ENCODE data around the gene STAG2. TPM values are rescaled to one million over a fixed set of nuclear protein-coding genes. Genes with fewer than 3 reads are reported as not detected.
"Not testable (repeated sequence)": the region's sequence is repeated elsewhere in the genome, so short reads cannot be mapped to it uniquely, and the experiment has no call there.

Gene STAG2
- total RNA-seq, 1 donor from 2014 or later = 90.8 TPM

DNA sequence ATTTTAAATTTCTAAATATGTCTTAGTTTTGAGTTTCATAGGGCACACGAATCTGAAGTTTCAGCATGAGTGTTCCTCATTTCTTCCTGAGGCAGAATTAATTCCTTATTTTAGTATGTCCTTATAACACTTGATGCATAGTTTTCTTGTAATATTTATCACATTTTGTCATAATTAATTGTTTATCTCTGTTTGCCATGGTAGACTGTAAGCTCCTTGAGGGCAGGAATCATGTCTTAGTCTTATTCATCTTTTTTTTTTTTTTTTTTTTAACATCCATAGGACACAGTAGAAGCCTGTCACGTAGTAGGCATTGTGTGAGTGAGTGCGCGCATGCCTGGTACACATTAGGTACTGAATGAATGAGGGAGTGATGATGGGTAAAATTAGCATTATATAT, 131.7 kb downstream of the STAG2 start:
- peaks cover 3% of the 10 kb centered on the region for H3K36me3 ChIP-seq (ENCODE audit: control insufficient read depth, insufficient read depth, low read length)
- DNase-seq (ENCODE audit: low read depth) = no peak
- FAIRE-seq = no peak
- no peak for TF ChIP-seq CTCF (IDR thresholded peaks at IDR 0.05; ENCODE audit: insufficient read depth, low read length, severe bottlenecking)
- no peak overlapping the region for H3K4me3 ChIP-seq (ENCODE audit: low read depth, low read length)
- H3K27me3 ChIP-seq (ENCODE audit: control insufficient read depth, insufficient read depth, low read length) = no peaks in the 10 kb centered on the region

DNA sequence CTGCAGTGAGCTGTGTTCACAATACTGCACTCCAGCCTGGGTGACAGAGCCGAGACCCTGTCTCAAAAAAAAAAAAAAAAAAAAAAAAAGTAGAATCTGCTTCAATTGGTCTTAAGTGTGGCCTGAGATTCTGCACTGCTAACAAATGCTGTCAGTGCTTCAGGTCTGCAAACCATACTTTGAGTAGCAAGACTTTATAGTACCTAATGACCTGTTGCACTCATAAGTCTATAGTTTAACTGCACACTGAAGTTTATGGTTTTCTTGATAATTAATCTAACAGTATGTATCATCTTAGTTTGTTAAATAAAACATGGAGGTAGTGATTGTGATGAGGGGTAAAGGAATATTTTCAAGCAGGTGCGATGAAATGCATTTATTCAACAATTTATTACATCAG, 135.6 kb downstream of the STAG2 start:
- H3K4me3 ChIP-seq (ENCODE audit: low read depth, low read length) = no peak overlapping the region
- DNase-seq (ENCODE audit: low read depth) (no peak), FAIRE-seq (no peak)
- no peak for TF ChIP-seq CTCF (IDR thresholded peaks at IDR 0.05; ENCODE audit: insufficient read depth, low read length, severe bottlenecking)
- no peaks in the 10 kb centered on the region for H3K27me3 ChIP-seq (ENCODE audit: control insufficient read depth, insufficient read depth, low read length)
- no peaks in the 10 kb centered on the region for H3K36me3 ChIP-seq (ENCODE audit: control insufficient read depth, insufficient read depth, low read length)

- DNase-seq (ENCODE audit: low read depth) (peak; percentile 35), FAIRE-seq (no peak)
- TF ChIP-seq CTCF (IDR thresholded peaks at IDR 0.05; ENCODE audit: insufficient read depth, low read length, severe bottlenecking) = peak; percentile 6
- Histone ChIP-seq H3K4me3 (ENCODE audit: low read depth, low read length) (no peak overlapping the region), H3K27me3 (ENCODE audit: control insufficient read depth, insufficient read depth, low read length) (no peaks in the 10 kb centered on the region), H3K36me3 (ENCODE audit: control insufficient read depth, insufficient read depth, low read length) (no peaks in the 10 kb centered on the region)
These were observed 136.6 kb downstream of the STAG2 start for GRCh38 chrX:124098089-124098488.

GRCh38 chrX:124103966-124104365, 142.5 kb downstream of the STAG2 start:
- FAIRE-seq (no peak), DNase-seq (ENCODE audit: low read depth) (no peak)
- H3K36me3 ChIP-seq (ENCODE audit: control insufficient read depth, insufficient read depth, low read length) = no peaks in the 10 kb centered on the region
- TF ChIP-seq CTCF (IDR thresholded peaks at IDR 0.05; ENCODE audit: insufficient read depth, low read length, severe bottlenecking) = no peak
- no peaks in the 10 kb centered on the region for H3K27me3 ChIP-seq (ENCODE audit: control insufficient read depth, insufficient read depth, low read length)
- no peak overlapping the region for H3K4me3 ChIP-seq (ENCODE audit: low read depth, low read length)

DNA sequence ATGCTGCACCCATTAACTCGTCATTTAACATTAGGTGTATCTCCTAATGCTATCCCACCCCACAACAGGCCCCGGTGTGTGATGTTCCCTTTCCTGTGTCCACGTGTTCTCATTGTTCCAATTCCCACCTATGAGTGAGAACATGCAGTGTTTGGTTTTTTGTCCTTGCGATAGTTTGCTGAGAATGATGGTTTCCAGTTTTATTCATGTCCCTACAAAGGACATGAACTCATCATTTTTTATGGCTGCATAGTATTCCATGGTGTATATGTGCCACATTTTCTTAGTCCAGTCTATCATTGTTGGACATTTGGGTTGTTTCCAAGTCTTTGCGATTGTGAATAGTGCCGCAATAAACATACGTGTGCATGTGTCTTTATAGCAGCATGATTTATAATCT, 143.0 kb downstream of the STAG2 start:
- not testable (repeated sequence) for H3K4me3 ChIP-seq (ENCODE audit: low read depth, low read length); H3K27me3 ChIP-seq (ENCODE audit: control insufficient read depth, insufficient read depth, low read length); FAIRE-seq; H3K36me3 ChIP-seq (ENCODE audit: control insufficient read depth, insufficient read depth, low read length); DNase-seq (ENCODE audit: low read depth)

GRCh38 chrX:124113621-124114600, 152.4 kb downstream of the STAG2 start:
- H3K4me3 ChIP-seq (ENCODE audit: low read depth, low read length) = no peak overlapping the region
- DNase-seq (ENCODE audit: low read depth) (no peak), FAIRE-seq (no peak)
- H3K27me3 ChIP-seq (ENCODE audit: control insufficient read depth, insufficient read depth, low read length) = no peaks in the 10 kb centered on the region
- TF ChIP-seq CTCF (IDR thresholded peaks at IDR 0.05; ENCODE audit: insufficient read depth, low read length, severe bottlenecking) = no peak
- H3K36me3 ChIP-seq (ENCODE audit: control insufficient read depth, insufficient read depth, low read length) = no peaks in the 10 kb centered on the region

Measured in bronchial epithelial cell (primary cell).